ENCODE results near the gene NPR3. TPM values are rescaled to one million over a fixed set of nuclear protein-coding genes. Genes with fewer than 3 reads are reported as not detected.

NPR3 gene
- total RNA-seq, 1 donor from 2014 or later: 81.0 TPM

DNA sequence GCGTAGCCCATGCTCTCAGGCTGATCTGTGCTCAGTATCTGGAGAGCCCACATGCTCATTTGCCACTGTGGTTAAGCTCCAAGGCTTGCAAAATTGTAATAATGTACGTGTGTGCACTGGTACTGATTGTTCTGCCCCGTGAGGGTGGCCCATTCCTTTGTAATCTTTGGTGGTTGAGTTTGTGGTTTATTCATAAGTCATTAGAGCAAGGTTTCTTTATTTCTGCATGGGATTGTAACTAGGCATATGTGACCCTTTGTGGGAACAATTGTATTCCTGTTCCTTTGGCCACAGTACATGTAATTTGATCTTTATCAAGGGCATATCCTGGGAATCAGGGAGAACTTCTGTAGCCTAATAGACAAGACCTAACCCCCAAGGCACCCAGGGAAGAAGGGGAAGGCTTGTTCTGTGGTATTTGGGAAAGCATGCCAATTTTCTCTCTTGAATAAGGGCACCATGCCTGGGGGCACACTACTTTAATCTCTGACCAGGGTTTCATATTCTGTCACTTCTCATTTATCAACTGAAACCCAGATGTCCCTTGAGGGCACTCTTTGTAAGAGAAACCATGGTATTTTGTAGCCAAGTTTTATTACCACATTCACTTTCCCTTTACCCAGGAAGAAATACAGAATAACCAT, 74.6 kb downstream of the NPR3 start:
- no peaks in the 10 kb centered on the region for H3K27me3 ChIP-seq (ENCODE audit: low read depth)
- H3K27ac ChIP-seq (replicated peaks): no peak overlapping the region
- no peaks in the 10 kb centered on the region for H3K9me3 ChIP-seq (replicated peaks)
- no peak for DNase-seq
- intact Hi-C loops (cut with micrococcal nuclease): no loop called here
- H3K36me3 ChIP-seq: peaks cover 4% of the 10 kb centered on the region
- H3K4me3 ChIP-seq: no peak overlapping the region
- H3K4me1 ChIP-seq: no peaks in the 10 kb centered on the region
- TF ChIP-seq, protein P1, sequence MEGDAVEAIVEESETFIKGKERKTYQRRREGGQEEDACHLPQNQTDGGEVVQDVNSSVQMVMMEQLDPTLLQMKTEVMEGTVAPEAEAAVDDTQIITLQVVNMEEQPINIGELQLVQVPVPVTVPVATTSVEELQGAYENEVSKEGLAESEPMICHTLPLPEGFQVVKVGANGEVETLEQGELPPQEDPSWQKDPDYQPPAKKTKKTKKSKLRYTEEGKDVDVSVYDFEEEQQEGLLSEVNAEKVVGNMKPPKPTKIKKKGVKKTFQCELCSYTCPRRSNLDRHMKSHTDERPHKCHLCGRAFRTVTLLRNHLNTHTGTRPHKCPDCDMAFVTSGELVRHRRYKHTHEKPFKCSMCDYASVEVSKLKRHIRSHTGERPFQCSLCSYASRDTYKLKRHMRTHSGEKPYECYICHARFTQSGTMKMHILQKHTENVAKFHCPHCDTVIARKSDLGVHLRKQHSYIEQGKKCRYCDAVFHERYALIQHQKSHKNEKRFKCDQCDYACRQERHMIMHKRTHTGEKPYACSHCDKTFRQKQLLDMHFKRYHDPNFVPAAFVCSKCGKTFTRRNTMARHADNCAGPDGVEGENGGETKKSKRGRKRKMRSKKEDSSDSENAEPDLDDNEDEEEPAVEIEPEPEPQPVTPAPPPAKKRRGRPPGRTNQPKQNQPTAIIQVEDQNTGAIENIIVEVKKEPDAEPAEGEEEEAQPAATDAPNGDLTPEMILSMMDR (IDR thresholded peaks at IDR 0.05; ENCODE audit: borderline replicate concordance): no peak

DNA sequence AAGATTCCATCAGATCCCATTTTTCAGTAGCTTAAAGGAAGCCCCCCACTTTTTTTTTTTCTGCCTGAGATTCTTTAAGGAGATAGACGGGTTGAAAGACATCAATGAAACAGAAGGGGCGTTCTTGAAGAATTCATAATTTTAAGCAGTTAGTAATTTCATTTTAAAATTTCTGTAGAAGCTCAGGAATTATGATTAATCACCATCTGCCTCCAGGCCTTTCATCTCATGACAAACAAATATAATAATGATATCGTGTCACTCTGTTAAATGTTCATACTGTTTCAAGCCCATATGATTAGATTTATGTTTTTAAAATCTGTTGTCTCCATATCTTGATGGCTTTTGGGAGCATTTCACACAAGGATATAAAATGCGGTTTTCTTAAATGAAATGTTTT, 75.2 kb downstream of the NPR3 start:
- TF ChIP-seq, protein P1 (IDR thresholded peaks at IDR 0.05; ENCODE audit: borderline replicate concordance): no peak
- H3K4me1 ChIP-seq: no peaks in the 10 kb centered on the region
- DNase-seq: no peak
- no peak overlapping the region for H3K4me3 ChIP-seq
- H3K36me3 ChIP-seq: peaks cover 4% of the 10 kb centered on the region
- H3K27ac ChIP-seq (replicated peaks): no peak overlapping the region
- H3K9me3 ChIP-seq (replicated peaks): no peaks in the 10 kb centered on the region
- H3K27me3 ChIP-seq (ENCODE audit: low read depth): no peaks in the 10 kb centered on the region
- intact Hi-C loops (cut with micrococcal nuclease): no loop called here

DNA sequence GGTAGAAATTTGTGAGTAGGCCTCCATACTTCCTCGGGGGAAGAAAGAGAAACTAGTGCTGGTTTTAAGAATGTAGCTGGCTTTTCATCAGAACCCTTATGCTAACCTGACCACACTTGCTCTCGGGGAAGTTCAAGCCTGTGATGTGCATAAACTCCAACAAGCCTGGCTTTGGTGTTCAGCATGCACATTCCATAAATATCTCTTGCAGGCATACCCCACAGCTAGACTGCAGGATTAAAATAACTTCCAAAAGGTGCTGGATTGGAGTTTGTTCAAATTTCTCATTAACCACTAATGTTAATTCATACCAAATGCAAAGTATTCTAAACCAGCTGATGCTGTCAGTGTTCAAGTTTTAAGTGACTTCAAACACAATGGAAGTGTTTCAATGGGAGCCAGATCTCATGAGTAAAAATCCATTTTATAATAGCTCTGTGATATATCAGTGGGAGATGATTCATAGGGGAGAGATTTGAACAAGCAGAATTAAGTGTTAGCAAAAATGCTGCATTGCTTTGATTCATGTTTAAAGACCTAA, 79.4 kb downstream of the NPR3 start:
- Histone ChIP-seq H3K27ac (replicated peaks) (no peak overlapping the region), H3K36me3 (peaks cover under 1% of the 10 kb centered on the region), H3K4me1 (no peaks in the 10 kb centered on the region), H3K9me3 (replicated peaks) (no peaks in the 10 kb centered on the region), H3K4me3 (no peak overlapping the region), H3K27me3 (ENCODE audit: low read depth) (no peaks in the 10 kb centered on the region)
- intact Hi-C loops (cut with micrococcal nuclease): no loop called here
- TF ChIP-seq, protein P1 (IDR thresholded peaks at IDR 0.05; ENCODE audit: borderline replicate concordance): no peak
- DNase-seq: no peak

DNA sequence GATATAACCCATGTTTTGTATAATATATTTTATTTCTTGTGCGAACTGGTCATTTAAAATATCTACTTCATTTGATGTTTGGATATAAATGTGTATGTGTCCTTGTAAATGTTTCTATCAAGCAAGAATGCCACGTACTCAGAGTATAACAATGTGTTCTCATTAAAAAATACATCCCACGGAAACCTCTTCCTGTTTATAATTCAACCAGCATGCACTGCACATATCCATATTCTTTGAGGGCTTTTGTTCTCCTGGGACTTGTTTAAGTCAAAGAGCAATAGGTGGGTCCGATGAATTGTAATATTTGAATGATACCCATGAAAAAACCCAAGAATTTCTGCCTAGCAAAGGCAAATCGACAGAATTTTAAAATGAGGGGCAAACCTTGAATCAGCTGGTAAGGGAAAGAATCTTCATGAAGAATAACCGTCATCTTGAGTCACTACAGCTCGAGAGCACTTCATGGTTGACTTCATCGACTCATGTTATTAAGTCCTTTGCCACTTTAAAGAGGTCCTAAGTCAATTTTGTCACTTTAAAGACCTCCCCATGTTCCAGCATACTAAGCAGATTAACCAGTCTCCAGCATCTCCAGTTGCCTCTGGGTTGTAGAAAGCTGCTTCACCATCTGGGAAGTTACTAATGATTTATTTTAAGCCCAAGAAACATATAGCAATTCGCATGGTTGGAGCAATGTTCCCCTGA, 80.6 kb downstream of the NPR3 start:
- no peaks in the 10 kb centered on the region for H3K4me1 ChIP-seq
- H3K27me3 ChIP-seq (ENCODE audit: low read depth): no peaks in the 10 kb centered on the region
- no peaks in the 10 kb centered on the region for H3K36me3 ChIP-seq
- no peak overlapping the region for H3K27ac ChIP-seq (replicated peaks)
- no peak overlapping the region for H3K4me3 ChIP-seq
- no peak for DNase-seq
- TF ChIP-seq, protein P1 (IDR thresholded peaks at IDR 0.05; ENCODE audit: borderline replicate concordance): no peak
- H3K9me3 ChIP-seq (replicated peaks): no peaks in the 10 kb centered on the region
- intact Hi-C loops (cut with micrococcal nuclease): no loop called here

DNA sequence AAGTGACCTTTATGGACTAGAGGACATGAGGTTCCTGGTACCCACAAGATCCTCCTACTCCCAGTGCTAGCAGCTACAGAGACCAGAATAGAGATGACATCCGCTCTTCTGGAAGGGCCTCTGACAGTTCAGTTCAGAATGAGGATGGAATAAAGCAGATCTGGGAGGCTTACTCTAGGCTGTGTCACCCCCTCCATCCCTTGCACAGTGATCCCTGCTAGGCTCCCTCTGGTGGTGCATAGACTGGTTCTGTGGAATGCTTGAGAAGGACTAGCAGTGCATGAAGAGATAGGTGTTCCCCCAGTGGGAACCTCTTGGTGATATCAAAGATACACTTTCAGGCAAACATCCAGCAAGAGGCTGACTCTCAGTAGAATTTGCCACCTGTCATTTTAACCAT, 83.0 kb downstream of the NPR3 start:
- TF ChIP-seq, protein P1 (IDR thresholded peaks at IDR 0.05; ENCODE audit: borderline replicate concordance): peak; percentile 27
- Histone ChIP-seq H3K9me3 (replicated peaks) (peaks cover 6% of the 10 kb centered on the region), H3K4me3 (no peak overlapping the region), H3K36me3 (no peaks in the 10 kb centered on the region), H3K27me3 (ENCODE audit: low read depth) (no peaks in the 10 kb centered on the region), H3K27ac (replicated peaks) (no peak overlapping the region), H3K4me1 (no peaks in the 10 kb centered on the region)
- no peak for DNase-seq
- intact Hi-C loops (cut with micrococcal nuclease): no loop called here
